ENCODE data around the gene ZDHHC11. TPM values are rescaled to one million over a fixed set of nuclear protein-coding genes. Genes with fewer than 3 reads are reported as not detected.

The ZDHHC11 gene
- total RNA-seq, 4 donors from 2014 or later = 3.4 to 23.5 (median 7.1) TPM

DNA sequence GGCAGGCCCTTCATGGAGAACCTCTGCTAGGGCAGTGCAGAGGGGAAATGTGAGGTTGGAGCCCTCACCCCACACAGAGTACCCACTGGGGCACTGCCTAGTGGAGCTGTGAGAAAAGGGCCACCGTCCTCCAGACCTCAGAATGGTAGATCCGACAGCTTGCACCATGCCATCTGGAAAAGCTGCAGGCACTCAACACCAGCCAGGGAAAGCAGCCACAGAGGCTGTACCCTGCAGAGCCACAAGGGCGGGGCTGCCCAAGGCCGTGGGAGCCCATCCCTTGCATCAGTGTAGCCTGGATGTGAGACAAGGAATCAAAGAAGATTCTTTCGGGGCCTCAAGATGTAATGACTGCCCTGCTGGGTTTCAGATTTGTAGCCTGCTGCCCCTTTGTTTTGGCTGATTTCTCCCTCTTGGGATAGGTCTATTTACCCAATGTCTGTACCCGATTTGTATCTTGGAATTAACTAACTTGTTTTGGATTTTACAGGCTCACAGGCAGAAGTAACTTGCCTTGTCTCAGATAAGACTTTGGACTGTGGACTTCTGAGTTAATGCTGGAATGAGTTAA is 16.6 kb upstream of the ZDHHC11 start:
- H3K4me3 ChIP-seq (ENCODE audit: low read depth, poor library complexity, severe bottlenecking) = no peak overlapping the region
- intact Hi-C loops (cut with DNase I; ENCODE audit: low total_unique reads) = no loop called here
- 77 to 86% methylated on average over 6 of the region's 6 CpGs for WGBS, 2 donors
- DNase-seq (ENCODE audit: low spot score in 2 of 2) = no peak
- TF ChIP-seq CTCF (IDR thresholded peaks at IDR 0.05) (no peak), POLR2A (IDR thresholded peaks at IDR 0.05) (no peak)

DNA sequence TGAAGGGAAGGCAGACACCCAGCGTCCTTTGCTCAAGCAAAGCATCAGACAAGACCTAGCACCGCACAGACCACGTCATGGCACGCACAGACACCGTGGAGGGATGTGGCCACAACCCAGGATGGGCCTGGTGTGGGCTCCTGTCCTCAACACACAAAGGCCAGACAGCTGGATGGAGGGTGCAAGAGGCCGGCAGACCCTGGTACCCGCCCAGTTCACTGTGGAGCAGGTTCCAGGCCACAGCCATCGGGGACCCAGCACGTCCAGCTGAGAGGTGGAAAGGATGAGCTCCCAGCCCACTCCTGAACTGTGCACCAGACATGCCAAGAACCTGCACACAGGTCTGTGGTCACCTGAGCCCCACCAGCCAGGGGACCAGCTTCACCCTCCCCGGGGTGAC is 15.0 kb upstream of the ZDHHC11 start:
- TF ChIP-seq POLR2A (IDR thresholded peaks at IDR 0.05) = no peak
- TF ChIP-seq CTCF (IDR thresholded peaks at IDR 0.05) = no peak
- intact Hi-C loops (cut with DNase I; ENCODE audit: low total_unique reads) = no loop called here
- no peak overlapping the region for H3K4me3 ChIP-seq (ENCODE audit: low read depth, poor library complexity, severe bottlenecking)
- WGBS, 2 donors = 94 to 96% methylated on average over 8 of the region's 10 CpGs
- DNase-seq (ENCODE audit: low spot score in 2 of 2) = no peak

DNA sequence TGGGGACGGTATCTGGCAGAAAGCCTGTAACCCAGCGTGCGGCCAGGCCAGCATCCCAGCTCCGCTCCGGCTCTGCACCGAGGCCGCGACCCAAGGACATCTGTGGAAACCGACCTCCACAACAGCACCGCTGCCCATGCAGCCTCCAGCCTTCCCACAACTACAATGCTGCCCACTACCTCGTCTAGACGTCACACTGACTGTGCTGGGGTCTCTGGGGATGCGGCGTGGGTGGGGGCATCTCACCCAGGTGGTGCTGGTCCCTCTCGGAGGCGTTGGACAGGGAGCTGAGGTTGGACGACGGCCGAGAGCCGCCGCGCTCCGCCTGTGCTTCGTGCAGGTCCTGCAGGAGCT is 14.4 kb upstream of the ZDHHC11 start:
- 91 to 94% methylated on average over 17 to 24 of the region's 24 CpGs for WGBS, 2 donors
- DNase-seq (ENCODE audit: low spot score in 2 of 2) = no peak
- intact Hi-C loops (cut with DNase I; ENCODE audit: low total_unique reads) = no loop called here
- TF ChIP-seq POLR2A (IDR thresholded peaks at IDR 0.05) (no peak), CTCF (IDR thresholded peaks at IDR 0.05) (no peak)
- H3K4me3 ChIP-seq (ENCODE audit: low read depth, poor library complexity, severe bottlenecking) = no peak overlapping the region

GRCh38 chr5:864492-865167 is 13.8 kb upstream of the ZDHHC11 start:
- TF ChIP-seq POLR2A (IDR thresholded peaks at IDR 0.05) (no peak), CTCF (IDR thresholded peaks at IDR 0.05) (no peak)
- intact Hi-C loops (cut with DNase I; ENCODE audit: low total_unique reads) = no loop called here
- DNase-seq (ENCODE audit: low spot score in 2 of 2) = no peak
- no peak overlapping the region for H3K4me3 ChIP-seq (ENCODE audit: low read depth, poor library complexity, severe bottlenecking)
- 77 to 80% methylated on average over 11 to 15 of the region's 15 CpGs for WGBS, 2 donors

GRCh38 chr5:863244-863805 is 12.5 kb upstream of the ZDHHC11 start:
- no peak for TF ChIP-seq CTCF (IDR thresholded peaks at IDR 0.05)
- TF ChIP-seq POLR2A (IDR thresholded peaks at IDR 0.05) = no peak
- no peak for DNase-seq (ENCODE audit: low spot score in 2 of 2)
- intact Hi-C loops (cut with DNase I; ENCODE audit: low total_unique reads) = no loop called here
- 90 to 91% methylated on average over 14 to 16 of the region's 16 CpGs for WGBS, 2 donors
- H3K4me3 ChIP-seq (ENCODE audit: low read depth, poor library complexity, severe bottlenecking) = no peak overlapping the region
